Measurements from ENCODE around the gene NIBAN1. TPM values are rescaled to one million over a fixed set of nuclear protein-coding genes. Genes with fewer than 3 reads are reported as not detected.

Gene NIBAN1
- total and polyA plus RNA-seq, 2 of the 8 experiments (the other 6 are each of a cell fraction or from before 2014, with no cell fraction given), result 5.7 to 15.2 TPM

- Histone ChIP-seq H3K4me2 (ENCODE audit: insufficient read depth in 1 of 2, low read depth in 2 of 2, low read length in 2 of 2) (no peak overlapping the region), H2AFZ (ENCODE audit: low read length) (no peak overlapping the region), H2BK5ac (ENCODE audit: low read depth, low read length) (no peak overlapping the region), H4K8ac (ENCODE audit: extremely low read depth, insufficient read depth, low read length) (no peak overlapping the region), H3K18ac (ENCODE audit: extremely low read depth, low read length) (no peak overlapping the region), H3K9me3 (ENCODE audit: insufficient read depth in 2 of 2, low read depth in 1 of 2, low read length in 1 of 2) (no peaks in the 10 kb centered on the region), H2BK20ac (ENCODE audit: low read length) (no peak overlapping the region), H3K79me2 (ENCODE audit: control insufficient read depth in 1 of 2, insufficient read depth in 2 of 2, low read length in 2 of 2) (peaks cover 0 to 3% of the 10 kb centered on the region in 2 experiments; a peak in 1 of 4 replicates), H3K23me2 (ENCODE audit: low read depth, low read length) (no peaks in the 10 kb centered on the region), H4K20me1 (replicated peaks in 1 of 2; ENCODE audit: control insufficient read depth in 1 of 2, insufficient read depth in 2 of 2, low read length in 2 of 2) (no peaks in the 10 kb centered on the region), H3K4ac (replicated peaks; ENCODE audit: insufficient read length, low read depth, low read length) (no peak overlapping the region), H3K4me1 (replicated peaks in 1 of 4; ENCODE audit: control insufficient read depth in 3 of 4, insufficient read depth in 4 of 4, low read length in 3 of 4) (no peaks in the 10 kb centered on the region), H3K14ac (ENCODE audit: insufficient read length) (no peak overlapping the region), H3K27ac (ENCODE audit: low read depth, low read length) (no peak overlapping the region), H2BK12ac (ENCODE audit: low read depth, low read length) (no peak overlapping the region), H2BK15ac (ENCODE audit: low read length) (no peak overlapping the region), H3K56ac (replicated peaks; ENCODE audit: insufficient read length, low read depth, low read length) (no peak overlapping the region), H2BK120ac (replicated peaks; ENCODE audit: low read depth, low read length) (no peak overlapping the region), H3K27me3 (replicated peaks in 1 of 4; ENCODE audit: control insufficient read depth in 3 of 4, extremely low read depth in 1 of 4, insufficient read depth in 3 of 4, low read length in 3 of 4) (no peaks in the 10 kb centered on the region), H3K9ac (replicated peaks in 1 of 4; ENCODE audit: extremely low read depth in 1 of 4, low read depth in 3 of 4, low read length in 3 of 4) (no peak overlapping the region), H4K91ac (replicated peaks; ENCODE audit: insufficient read length, low read length) (no peak overlapping the region), H3K36me3 (ENCODE audit: control insufficient read depth in 2 of 4, insufficient read depth in 4 of 4, low read length in 3 of 4) (no peaks in the 10 kb centered on the region), H3K79me1 (ENCODE audit: low read depth, low read length) (no peaks in the 10 kb centered on the region), H3K23ac (ENCODE audit: insufficient read length) (no peak overlapping the region), H2AK5ac (ENCODE audit: low read depth, low read length) (no peak overlapping the region), H3K4me3 (ENCODE audit: extremely low read depth in 1 of 4, insufficient read depth in 2 of 4, low read depth in 3 of 4, low read length in 4 of 4) (no peak overlapping the region), H4K5ac (ENCODE audit: insufficient read length, low read depth, low read length) (no peak overlapping the region)
- CTCF ChIA-PET (ENCODE audit: partially characterized antibody), result interaction anchor here (2.0 kb wide), 1 partner anchor 147 kb away, joined by 6 read pairs; no protein-coding TSS in a partner anchor
- FAIRE-seq (no peak), DNase-seq (ENCODE audit: low read depth in 1 of 2, low spot score in 2 of 2) (no peak)
- POLR2A ChIA-PET (ENCODE audit: partially characterized antibody), result no interaction called here
- whole genome bisulfite sequencing, 2 experiments (ENCODE audit: extremely low coverage in 1 of 2, insufficient coverage in 1 of 2, insufficient read length in 1 of 2, insufficient replicate concordance in 2 of 2, low coverage in 1 of 2, low lambda C conversion rate in 2 of 2, missing lambda C conversion rate in 1 of 2), result 91% methylated on average over 4 of the region's 4 CpGs; no CpG with 5 or more reads in 1 of the 2 experiments
- TF ChIP-seq HDAC6 (IDR thresholded peaks at IDR 0.05; ENCODE audit: low read depth, low read length) (no peak), TCF12 (IDR thresholded peaks at IDR 0.05; ENCODE audit: low read depth, low read length) (no peak), JUN (IDR thresholded peaks at IDR 0.05; ENCODE audit: low read depth, low read length) (no peak), CHD2 (IDR thresholded peaks at IDR 0.05; ENCODE audit: low read length) (no peak), USF2 (IDR thresholded peaks at IDR 0.05; ENCODE audit: low read length) (no peak), SIN3A (conservative IDR thresholded peaks at IDR 0.05 in 1 of 2, IDR thresholded peaks at IDR 0.05 in 1 of 2; ENCODE audit: low read depth in 1 of 2, low read length in 2 of 2) (no peak), RNF2 (IDR thresholded peaks at IDR 0.05; ENCODE audit: borderline replicate concordance, low read depth, low read length, missing control alignments, poor library complexity, severe bottlenecking) (no peak), JUND (IDR thresholded peaks at IDR 0.05; ENCODE audit: low read length) (no peak), POLR2AphosphoS5 (IDR thresholded peaks at IDR 0.05; ENCODE audit: low read depth, low read length) (no peak), TBP (IDR thresholded peaks at IDR 0.05; ENCODE audit: low read depth, low read length) (no peak), YY1 (IDR thresholded peaks at IDR 0.05; ENCODE audit: low read depth, low read length) (no peak), ZNF274 (IDR thresholded peaks at IDR 0.05; ENCODE audit: borderline replicate concordance, extremely low read depth, low read length) (no peak), EZH2 (IDR thresholded peaks at IDR 0.05; ENCODE audit: low read depth, low read length, severe bottlenecking) (no peak), FOSL1 (IDR thresholded peaks at IDR 0.05; ENCODE audit: insufficient read depth, low read depth, low read length) (no peak)
Measured at GRCh38 chr1:184952428-184952827, 21.9 kb downstream of the NIBAN1 start.
